Vagina (tissue), 2 donors: Measurements from ENCODE around the gene AQP12B.

Source experiments
- CTCF ChIP-seq, 3 experiments: fragments of 450-650 bp in 2 of 3; fragments of 200-600 bp in 1 of 3; sonication (generic) in 1 of 3; IDR thresholded peaks; one replicate each; pipeline ENCODE4 v1.5.1; 2017 to 2019; ENCODE audit warnings: antibody characterized with exemption in 3 of 3, mild to moderate bottlenecking in 2 of 3, moderate library complexity in 2 of 3
- POLR2A ChIP-seq, 2 donors: fragments of 450-650 bp; IDR thresholded peaks; one replicate each; pipeline ENCODE4 v1.6.1; 2017; ENCODE audit warnings: antibody characterized with exemption in 2 of 2, mild to moderate bottlenecking in 2 of 2, moderate library complexity in 2 of 2
- POLR2AphosphoS5 ChIP-seq, 2 donors: sonication (generic); formaldehyde crosslinking; IDR thresholded peaks; one replicate each; pipeline ENCODE4 v1.9.0; 2017; ENCODE audit warnings: antibody characterized with exemption in 2 of 2, mild to moderate bottlenecking in 2 of 2, low read depth in 1 of 2; ENCODE audit not compliant: insufficient read depth in 1 of 2

GRCh38 chr2:240705204-240705791 is 22.6 kb upstream of the AQP12B start:
- TF ChIP-seq CTCF (IDR thresholded peaks at IDR 0.05) = no peak
- TF ChIP-seq POLR2AphosphoS5 (IDR thresholded peaks at IDR 0.05; ENCODE audit: insufficient read depth in 1 of 2, low read depth in 1 of 2) = no peak
- no peak for TF ChIP-seq POLR2A (IDR thresholded peaks at IDR 0.05)
